Gastroesophageal sphincter (tissue), 3 donors: ENCODE data around the gene SURF2.

Source experiments
- EP300 ChIP-seq: sonication (generic); formaldehyde crosslinking; IDR thresholded peaks from one replicate; pipeline ENCODE4 v1.6.1; 2017; ENCODE audit warnings: antibody characterized with exemption, mild to moderate bottlenecking
- POLR2A ChIP-seq, 2 donors: fragments of 450-650 bp; IDR thresholded peaks; one replicate each; pipeline ENCODE4 v1.6.1; 2017; ENCODE audit warnings: antibody characterized with exemption in 2 of 2, mild to moderate bottlenecking in 2 of 2, moderate library complexity in 1 of 2
- TF ChIP-seq, protein P1 (sequence below), 4 experiments: fragments of 200-600 bp in 2 of 4; fragments of 450-650 bp in 2 of 4; sonication (generic) in 1 of 4; IDR thresholded peaks; one replicate each; pipeline ENCODE4 v1.5.1; 2017 to 2019; ENCODE audit warnings: antibody characterized with exemption in 4 of 4, mild to moderate bottlenecking in 2 of 4, moderate library complexity in 2 of 4

DNA sequence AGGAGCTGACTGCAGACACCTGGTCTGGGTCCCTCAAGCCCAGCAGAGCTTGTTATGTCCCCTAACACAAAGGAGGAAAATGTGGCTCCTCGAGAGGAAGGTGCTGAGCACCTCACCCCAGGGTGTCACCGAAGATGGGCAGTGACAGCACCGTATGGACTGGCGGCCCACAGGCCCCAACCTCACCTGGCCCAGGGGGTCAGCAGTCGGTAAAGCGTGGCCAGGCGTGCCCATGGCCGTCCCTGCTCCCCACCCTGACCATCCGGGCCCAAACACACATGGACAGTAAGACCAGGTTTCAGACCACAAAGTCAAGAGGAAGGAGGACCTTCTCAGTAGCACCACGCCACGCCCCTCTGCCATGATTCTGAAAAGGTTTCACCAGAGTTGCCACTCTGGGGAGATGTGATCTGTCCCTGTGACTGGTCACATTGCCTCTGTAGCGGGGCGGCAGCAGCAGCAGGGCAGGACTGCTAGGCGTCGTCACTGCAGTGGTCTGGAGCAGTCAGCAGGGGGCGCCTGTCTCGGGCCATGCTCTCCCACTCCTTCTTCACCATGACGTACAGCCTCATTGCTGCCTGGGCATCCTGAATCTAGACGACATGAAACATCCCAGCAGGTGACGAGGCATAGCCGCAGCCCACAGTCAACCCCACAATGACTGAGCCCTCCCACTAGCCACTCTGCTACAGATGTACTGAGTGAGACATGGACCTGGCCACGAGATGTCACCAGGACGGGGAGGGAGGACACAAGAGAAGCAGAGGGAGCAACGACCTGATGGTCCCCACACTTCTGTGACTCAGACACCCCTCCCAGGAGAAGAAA is 50.3 kb downstream of the SURF2 start:
- TF ChIP-seq, protein P1, sequence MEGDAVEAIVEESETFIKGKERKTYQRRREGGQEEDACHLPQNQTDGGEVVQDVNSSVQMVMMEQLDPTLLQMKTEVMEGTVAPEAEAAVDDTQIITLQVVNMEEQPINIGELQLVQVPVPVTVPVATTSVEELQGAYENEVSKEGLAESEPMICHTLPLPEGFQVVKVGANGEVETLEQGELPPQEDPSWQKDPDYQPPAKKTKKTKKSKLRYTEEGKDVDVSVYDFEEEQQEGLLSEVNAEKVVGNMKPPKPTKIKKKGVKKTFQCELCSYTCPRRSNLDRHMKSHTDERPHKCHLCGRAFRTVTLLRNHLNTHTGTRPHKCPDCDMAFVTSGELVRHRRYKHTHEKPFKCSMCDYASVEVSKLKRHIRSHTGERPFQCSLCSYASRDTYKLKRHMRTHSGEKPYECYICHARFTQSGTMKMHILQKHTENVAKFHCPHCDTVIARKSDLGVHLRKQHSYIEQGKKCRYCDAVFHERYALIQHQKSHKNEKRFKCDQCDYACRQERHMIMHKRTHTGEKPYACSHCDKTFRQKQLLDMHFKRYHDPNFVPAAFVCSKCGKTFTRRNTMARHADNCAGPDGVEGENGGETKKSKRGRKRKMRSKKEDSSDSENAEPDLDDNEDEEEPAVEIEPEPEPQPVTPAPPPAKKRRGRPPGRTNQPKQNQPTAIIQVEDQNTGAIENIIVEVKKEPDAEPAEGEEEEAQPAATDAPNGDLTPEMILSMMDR (IDR thresholded peaks at IDR 0.05) = peak in 3 of 4 experiments; percentile 89 to 91 (median 91)
- TF ChIP-seq POLR2A (IDR thresholded peaks at IDR 0.05) (no peak), EP300 (no peak)
